Measurements from ENCODE around the gene TAC4. TPM values are rescaled to one million over a fixed set of nuclear protein-coding genes. Genes with fewer than 3 reads are reported as not detected.

The TAC4 gene
- polyA plus RNA-seq, 3 donors from 2014 or later = not detected

GRCh38 chr17:49866019-49866380 lies 18.1 kb upstream of the TAC4 start:
- H3K27me3 Mint-ChIP-seq (ENCODE audit: low read depth in 3 of 3) = peaks cover 3 to 5% (median 4%) of the 10 kb centered on the region in 3 donors
- no peak overlapping the region for H3K4me3 Mint-ChIP-seq
- H3K4me1 Mint-ChIP-seq = peaks cover 2 to 4% of the 10 kb centered on the region in 2 donors
- no peak for DNase-seq
- H3K9me3 Mint-ChIP-seq = no peaks in the 10 kb centered on the region
- no peaks in the 10 kb centered on the region for H3K36me3 Mint-ChIP-seq
- no peak overlapping the region for H3K27ac Mint-ChIP-seq

GRCh38 chr17:49862781-49863331 lies 15.0 kb upstream of the TAC4 start:
- no peak for DNase-seq
- Mint-ChIP-seq H3K27ac (no peak overlapping the region), H3K36me3 (no peaks in the 10 kb centered on the region), H3K4me3 (no peak overlapping the region), H3K27me3 (ENCODE audit: low read depth in 3 of 3) (peaks cover 2 to 7% (median 5%) of the 10 kb centered on the region in 3 donors), H3K4me1 (peaks cover 2 to 7% of the 10 kb centered on the region in 2 donors), H3K9me3 (no peaks in the 10 kb centered on the region)

GRCh38 chr17:49861150-49861884 lies 13.4 kb upstream of the TAC4 start:
- peak; percentile 33 to 60 (median 56) for DNase-seq
- peaks cover 2 to 5% (median 4%) of the 10 kb centered on the region in 3 donors for H3K27me3 Mint-ChIP-seq (ENCODE audit: low read depth in 3 of 3)

GRCh38 chr17:49859991-49860953 lies 12.4 kb upstream of the TAC4 start:
- H3K27ac Mint-ChIP-seq = no peak overlapping the region
- H3K36me3 Mint-ChIP-seq = no peaks in the 10 kb centered on the region
- H3K4me3 Mint-ChIP-seq = no peak overlapping the region
- H3K4me1 Mint-ChIP-seq = peaks cover 2 to 7% of the 10 kb centered on the region in 2 donors
- no peak for DNase-seq
- H3K27me3 Mint-ChIP-seq (ENCODE audit: low read depth in 3 of 3) = peaks cover 2 to 5% (median 4%) of the 10 kb centered on the region in 3 donors
- no peaks in the 10 kb centered on the region for H3K9me3 Mint-ChIP-seq

More at GRCh38 chr17:49861150-49861884, 13.4 kb upstream of the TAC4 start:
- Mint-ChIP-seq H3K9me3 (no peaks in the 10 kb centered on the region), H3K4me3 (no peak overlapping the region), H3K36me3 (no peaks in the 10 kb centered on the region), H3K4me1 (peaks cover 2 to 7% of the 10 kb centered on the region in 2 donors), H3K27ac (no peak overlapping the region)

- no peaks in the 10 kb centered on the region for H3K9me3 Mint-ChIP-seq
- no peak for DNase-seq
- peaks cover 2 to 7% of the 10 kb centered on the region in 2 donors for H3K4me1 Mint-ChIP-seq
- no peak overlapping the region for H3K4me3 Mint-ChIP-seq
- H3K36me3 Mint-ChIP-seq = no peaks in the 10 kb centered on the region
- peaks cover 2 to 5% (median 4%) of the 10 kb centered on the region in 3 donors for H3K27me3 Mint-ChIP-seq (ENCODE audit: low read depth in 3 of 3)
- no peak overlapping the region for H3K27ac Mint-ChIP-seq
These were observed 10.9 kb upstream of the TAC4 start for GRCh38 chr17:49858796-49859195.

GRCh38 chr17:49854126-49854525 lies 6.3 kb upstream of the TAC4 start:
- Mint-ChIP-seq H3K4me3 (no peak overlapping the region), H3K9me3 (no peaks in the 10 kb centered on the region), H3K4me1 (peaks cover 13 to 14% of the 10 kb centered on the region in 2 donors), H3K27me3 (ENCODE audit: low read depth in 3 of 3) (peaks cover 3 to 9% (median 8%) of the 10 kb centered on the region in 3 donors), H3K27ac (no peak overlapping the region), H3K36me3 (no peaks in the 10 kb centered on the region)
- no peak for DNase-seq

- Mint-ChIP-seq H3K36me3 (no peaks in the 10 kb centered on the region), H3K9me3 (no peaks in the 10 kb centered on the region), H3K4me3 (peak overlapping the region in 2 of 5 donors; percentile 31 to 94), H3K27me3 (ENCODE audit: low read depth in 3 of 3) (peaks cover 3 to 9% (median 8%) of the 10 kb centered on the region in 3 donors), H3K4me1 (peaks cover 13 to 14% of the 10 kb centered on the region in 2 donors), H3K27ac (peak overlapping the region in 2 of 6 donors; percentile 57 to 58)
- no peak for DNase-seq
These were observed 5.7 kb upstream of the TAC4 start for GRCh38 chr17:49853470-49854015.

- peak overlapping the region; percentile 63 to 94 (median 92) for H3K27ac Mint-ChIP-seq
- no peaks in the 10 kb centered on the region for H3K36me3 Mint-ChIP-seq
- no peaks in the 10 kb centered on the region for H3K9me3 Mint-ChIP-seq
- peaks cover 13 to 14% of the 10 kb centered on the region in 2 donors for H3K4me1 Mint-ChIP-seq
- peaks cover 1 to 11% (median 8%) of the 10 kb centered on the region in 3 donors for H3K27me3 Mint-ChIP-seq (ENCODE audit: low read depth in 3 of 3)
- peak overlapping the region; percentile 93 to 96 (median 94) for H3K4me3 Mint-ChIP-seq
- DNase-seq = peak; percentile 67 to 76 (median 73)
These were observed 3.8 kb upstream of the TAC4 start for GRCh38 chr17:49851387-49852291.

GRCh38 chr17:49850772-49851386 lies 3.0 kb upstream of the TAC4 start:
- peak; percentile 16 to 34 (median 27) for DNase-seq
- Mint-ChIP-seq H3K27ac (peak overlapping the region; percentile 71 to 90 (median 85)), H3K4me1 (peaks cover 14% of the 10 kb centered on the region in 2 donors), H3K9me3 (no peaks in the 10 kb centered on the region), H3K27me3 (ENCODE audit: low read depth in 3 of 3) (peaks cover 1 to 11% (median 8%) of the 10 kb centered on the region in 3 donors), H3K36me3 (no peaks in the 10 kb centered on the region), H3K4me3 (peak overlapping the region; percentile 92 to 96 (median 93))

- Mint-ChIP-seq H3K4me3 (peak overlapping the region; percentile 88 to 93 (median 92)), H3K4me1 (peaks cover 16 to 20% of the 10 kb centered on the region in 2 donors), H3K36me3 (no peaks in the 10 kb centered on the region), H3K27ac (peak overlapping the region in 5 of 6 donors; percentile 71 to 90 (median 84)), H3K27me3 (ENCODE audit: low read depth in 3 of 3) (peaks cover 1 to 11% (median 8%) of the 10 kb centered on the region in 3 donors), H3K9me3 (no peaks in the 10 kb centered on the region)
- DNase-seq = no peak
These were observed 2.3 kb upstream of the TAC4 start for GRCh38 chr17:49850218-49850610.

- H3K4me3 Mint-ChIP-seq = no peak overlapping the region
- DNase-seq = no peak
- H3K27ac Mint-ChIP-seq = peak overlapping the region in 2 of 6 donors; percentile 1 to 6
- peaks cover 1 to 11% (median 8%) of the 10 kb centered on the region in 3 donors for H3K27me3 Mint-ChIP-seq (ENCODE audit: low read depth in 3 of 3)
- no peaks in the 10 kb centered on the region for H3K9me3 Mint-ChIP-seq
- no peaks in the 10 kb centered on the region for H3K36me3 Mint-ChIP-seq
- H3K4me1 Mint-ChIP-seq = peaks cover 29 to 33% of the 10 kb centered on the region in 2 donors
These were observed 870 bp upstream of the TAC4 start for GRCh38 chr17:49848739-49849138.

All from immature natural killer cell (primary cell).